ENCODE measurements around the gene TLE3. TPM values are rescaled to one million over a fixed set of nuclear protein-coding genes. Genes with fewer than 3 reads are reported as not detected.
"Not testable (repeated sequence)": the region's sequence is repeated elsewhere in the genome, so short reads cannot be mapped to it uniquely, and the experiment has no call there.

The TLE3 gene
- polyA plus RNA-seq (2013, experiment 1 of 2; ENCODE audit: insufficient read length) = 56.1 TPM
- 43.4 TPM for polyA plus RNA-seq (2013, experiment 2 of 2; ENCODE audit: insufficient read length)

- DNase-seq = peak; percentile 99
These were observed at the start of gene TLE3 for GRCh38 chr15:70097321-70098152. TSS of gene TLE3 (minus strand) at chr15:70097917. CDS start at chr15:70096798, 1,119 bp downstream.

- DNase-seq = no peak
These were observed 49.6 kb upstream of the TLE3 start for GRCh38 chr15:70147178-70147760.

GRCh38 chr15:70146771-70147170 lies 49.1 kb upstream of the TLE3 start:
- no peak for DNase-seq

- DNase-seq = no peak
These were observed 48.4 kb upstream of the TLE3 start for GRCh38 chr15:70146162-70146561.

- DNase-seq = no peak
These were observed 47.5 kb upstream of the TLE3 start for GRCh38 chr15:70145261-70145660.

GRCh38 chr15:70142322-70143191 lies 44.8 kb upstream of the TLE3 start:
- peak; percentile 65 for DNase-seq

GRCh38 chr15:70142072-70142321 lies 44.3 kb upstream of the TLE3 start:
- DNase-seq = no peak

- DNase-seq = no peak
These were observed 43.8 kb upstream of the TLE3 start for GRCh38 chr15:70141376-70142071.

- DNase-seq = no peak
These were observed 43.0 kb upstream of the TLE3 start for GRCh38 chr15:70140543-70141375.

GRCh38 chr15:70140025-70140542 lies 42.4 kb upstream of the TLE3 start:
- no peak for DNase-seq

GRCh38 chr15:70137967-70138366 lies 40.2 kb upstream of the TLE3 start:
- no peak for DNase-seq

- not testable (repeated sequence) for DNase-seq
These were observed 39.3 kb upstream of the TLE3 start for GRCh38 chr15:70137021-70137420.

GRCh38 chr15:70133781-70134421 lies 36.2 kb upstream of the TLE3 start:
- no peak for DNase-seq

GRCh38 chr15:70133296-70133695 lies 35.6 kb upstream of the TLE3 start:
- no peak for DNase-seq

- no peak for DNase-seq
These were observed 34.9 kb upstream of the TLE3 start for GRCh38 chr15:70132571-70132970.

GRCh38 chr15:70132139-70132538 lies 34.4 kb upstream of the TLE3 start:
- no peak for DNase-seq

GRCh38 chr15:70128414-70129140 lies 30.9 kb upstream of the TLE3 start:
- DNase-seq = no peak

- DNase-seq = no peak
These were observed 30.2 kb upstream of the TLE3 start for GRCh38 chr15:70127770-70128413.

GRCh38 chr15:70127288-70127746 lies 29.6 kb upstream of the TLE3 start:
- no peak for DNase-seq

- no peak for DNase-seq
These were observed 28.6 kb upstream of the TLE3 start for GRCh38 chr15:70126362-70126761.

Measured in fibroblast of skin of back (primary cell).